HG02870 (cell line): ENCODE data around the gene GRAMD1A.

Experiments used
- ATAC-seq: cut with Tn5 transposase; IDR thresholded peaks from one replicate; pipeline ENCODE4 v1.9.1; 2021; ENCODE audit warnings: mild to moderate bottlenecking, moderate library complexity; ENCODE audit not compliant: unreplicated experiment

Gene GRAMD1A

DNA sequence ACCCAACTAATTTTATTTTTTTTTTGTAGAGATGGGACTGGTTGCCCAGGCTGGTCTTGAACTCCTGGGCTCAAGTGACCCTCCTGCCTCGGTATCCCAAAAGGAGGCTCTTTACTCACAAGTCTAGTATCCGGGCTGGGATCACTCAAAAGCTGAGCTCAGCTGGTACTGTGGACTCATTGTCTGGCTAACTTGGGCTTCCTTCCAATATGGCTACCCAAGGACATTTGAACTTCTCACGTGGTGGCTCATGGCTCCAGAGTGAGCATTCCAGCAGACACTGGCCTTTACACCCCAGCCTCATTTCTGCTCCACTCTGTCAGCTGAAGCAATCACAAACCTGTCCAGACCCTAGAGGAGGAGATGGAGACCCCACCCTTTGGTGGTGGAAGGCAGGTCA is 70.3 kb downstream of the GRAMD1A start:
- no peak for ATAC-seq

DNA sequence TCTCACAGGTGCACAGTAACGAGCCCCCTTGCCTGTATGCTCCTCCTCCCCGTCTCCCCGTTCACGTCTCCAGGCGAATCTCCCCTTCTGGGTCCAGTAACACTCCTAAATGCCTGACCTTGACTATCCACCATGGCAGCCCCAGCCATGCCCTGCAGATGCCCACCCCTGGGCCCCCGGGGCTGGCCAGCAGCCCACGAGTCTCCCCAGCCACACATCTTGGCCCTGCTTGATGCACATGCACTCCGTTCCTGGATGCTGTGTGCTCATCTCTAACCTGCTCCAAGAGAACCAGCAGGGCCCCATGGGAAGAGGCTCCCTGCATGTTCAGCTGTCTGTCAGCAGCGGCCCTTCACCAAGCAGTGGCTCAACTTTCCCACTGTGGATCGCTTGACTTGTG is 73.4 kb downstream of the GRAMD1A start:
- no peak for ATAC-seq

DNA sequence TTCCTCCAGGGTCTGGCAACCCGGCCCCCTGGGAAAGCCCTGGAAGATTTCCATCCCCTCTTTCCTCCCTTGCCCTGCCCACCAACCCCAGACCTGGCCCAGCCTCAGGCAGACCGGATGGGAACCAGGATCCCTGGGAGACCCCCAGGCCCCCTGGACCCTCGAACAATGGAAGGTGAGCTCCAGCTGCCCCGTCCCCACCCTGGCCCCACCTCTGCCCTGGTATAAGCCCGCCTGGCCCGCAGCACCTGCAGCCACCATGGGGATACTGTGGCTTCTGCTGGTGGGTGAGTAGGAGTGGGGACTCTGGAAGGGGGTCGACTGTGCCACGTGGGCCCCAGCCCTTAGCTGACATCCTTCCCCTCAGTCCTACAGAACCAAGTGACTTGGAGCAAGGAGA is 73.8 kb downstream of the GRAMD1A start:
- ATAC-seq, result no peak

DNA sequence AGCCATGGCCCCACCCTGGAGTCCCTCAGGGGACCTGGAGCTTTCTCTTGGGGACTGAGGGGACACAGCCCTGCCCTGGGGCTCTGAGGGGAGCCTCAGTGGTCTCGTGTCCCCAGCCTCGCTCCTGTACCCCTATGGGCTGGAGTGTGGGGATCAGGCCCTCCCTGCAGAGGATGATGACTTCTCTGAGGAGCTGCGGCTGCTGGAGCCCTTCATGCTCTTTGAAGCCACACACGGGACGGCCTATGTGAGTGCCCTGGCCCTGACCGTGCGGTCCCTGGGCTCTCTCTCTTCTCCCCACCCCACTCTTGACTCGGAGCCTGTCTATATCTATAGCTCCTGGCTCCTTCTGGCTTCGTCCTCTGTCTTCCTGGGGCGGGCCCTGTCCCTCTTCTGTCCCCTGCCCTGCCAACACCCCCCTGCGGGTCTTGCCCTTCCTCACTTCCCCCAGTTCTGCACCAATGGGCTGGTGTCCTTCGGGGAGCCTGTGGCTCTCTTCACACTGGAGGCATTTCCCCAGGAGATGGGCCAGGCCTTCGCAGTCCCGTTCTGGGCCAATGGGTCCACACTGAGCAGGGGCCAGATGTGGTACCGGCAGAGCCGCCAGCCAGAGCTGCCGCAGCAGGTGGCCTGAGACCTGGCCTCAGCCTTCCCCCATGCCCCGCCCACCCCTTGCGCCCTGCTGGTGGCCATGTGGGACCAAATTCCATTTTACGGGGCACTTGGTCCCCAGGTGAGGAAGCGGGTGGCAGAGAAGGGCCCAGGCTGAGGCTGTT is 74.5 kb downstream of the GRAMD1A start:
- ATAC-seq, result no peak

DNA sequence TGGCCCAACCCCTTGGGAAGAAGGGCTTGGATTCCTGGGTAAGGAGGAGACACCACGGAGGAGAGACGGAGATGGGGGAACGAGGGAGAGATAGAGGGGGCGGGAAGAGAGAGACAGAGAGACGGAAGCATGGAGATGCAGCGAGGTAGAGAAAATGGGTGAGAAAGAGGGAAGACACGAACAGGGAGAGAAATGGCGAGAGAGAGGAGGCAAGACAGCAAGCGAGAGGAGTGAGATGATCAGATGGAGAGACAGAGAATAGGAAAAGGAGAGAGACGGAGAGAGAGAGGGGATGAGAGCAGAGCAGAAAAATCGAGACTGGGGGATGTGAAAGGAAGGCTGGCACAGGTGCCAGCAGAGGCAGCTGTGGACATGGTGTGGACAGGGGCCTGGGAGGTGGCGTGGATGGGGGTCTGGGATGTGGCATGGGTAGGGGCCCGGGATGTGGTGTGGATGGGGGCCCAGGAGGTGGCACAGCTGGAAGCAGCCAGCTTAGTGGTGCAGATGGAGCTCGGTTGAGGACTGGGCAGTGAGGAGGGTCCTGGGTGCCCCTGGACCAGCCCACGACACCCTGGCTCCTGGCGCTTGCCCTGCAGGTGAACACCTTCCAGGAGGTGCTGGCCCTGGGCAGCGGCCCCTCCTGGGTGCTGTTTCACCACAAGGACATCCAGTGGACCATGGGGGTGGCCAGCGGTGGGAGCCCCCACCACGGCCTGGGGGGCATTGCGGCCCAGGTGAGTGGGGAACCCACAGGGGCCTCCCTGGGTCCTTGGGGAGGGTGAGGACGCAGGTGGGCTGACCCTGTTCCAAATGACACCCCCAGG is 75.3 kb downstream of the GRAMD1A start:
- ATAC-seq, result no peak

DNA sequence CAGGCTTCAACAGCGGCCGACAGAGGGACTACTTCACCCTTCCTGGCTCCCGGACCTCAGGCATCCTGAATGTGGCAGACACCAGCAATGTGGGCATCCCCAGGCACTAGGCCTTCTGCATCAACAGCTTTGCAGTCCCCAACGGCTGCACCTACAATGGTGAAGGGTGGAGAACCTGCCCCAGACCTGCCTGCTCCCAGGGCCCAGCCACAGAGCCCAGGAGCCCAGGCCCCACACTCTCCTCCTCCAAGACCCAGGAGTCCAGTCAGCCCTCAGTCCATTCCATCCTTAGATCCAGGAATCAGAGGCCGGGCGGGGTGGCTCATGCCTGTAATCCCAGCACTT is 75.9 kb downstream of the GRAMD1A start:
- no peak for ATAC-seq
